Stimulated activated memory B cell treated with anti-CD40 and anti-IgM and Interleukin-4, amounts not matched to agents 10 μg/mL and 1 μg/mL and 100 μg/mL, for 72 hours (primary cell): ENCODE data around the gene COX17.

Experiments used
- ATAC-seq: fragments of 150-1000 bp; cut with Tn5 transposase; 2 replicates; pipeline ENCODE4 v1.10.0; 2021
- H3K27ac Mint-ChIP-seq: one replicate; pipeline ENCODE4 v1.8.0; 2022; ENCODE audit warnings: mild to moderate bottlenecking, mixed read lengths
- H3K27me3 Mint-ChIP-seq: one replicate; pipeline ENCODE4 v1.8.0; 2022; ENCODE audit warnings: mixed read lengths
- H3K36me3 Mint-ChIP-seq: one replicate; pipeline ENCODE4 v1.8.0; 2022; ENCODE audit warnings: mixed read lengths
- H3K4me1 Mint-ChIP-seq: one replicate; pipeline ENCODE4 v1.8.0; 2022; ENCODE audit warnings: mixed read lengths
- H3K4me3 Mint-ChIP-seq: one replicate; pipeline ENCODE4 v1.8.0; 2022; ENCODE audit warnings: mild to moderate bottlenecking, moderate library complexity, mixed read lengths
- H3K9me3 Mint-ChIP-seq: one replicate; pipeline ENCODE4 v1.8.0; 2022; ENCODE audit warnings: mixed read lengths

The COX17 gene, protein sequence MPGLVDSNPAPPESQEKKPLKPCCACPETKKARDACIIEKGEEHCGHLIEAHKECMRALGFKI

DNA sequence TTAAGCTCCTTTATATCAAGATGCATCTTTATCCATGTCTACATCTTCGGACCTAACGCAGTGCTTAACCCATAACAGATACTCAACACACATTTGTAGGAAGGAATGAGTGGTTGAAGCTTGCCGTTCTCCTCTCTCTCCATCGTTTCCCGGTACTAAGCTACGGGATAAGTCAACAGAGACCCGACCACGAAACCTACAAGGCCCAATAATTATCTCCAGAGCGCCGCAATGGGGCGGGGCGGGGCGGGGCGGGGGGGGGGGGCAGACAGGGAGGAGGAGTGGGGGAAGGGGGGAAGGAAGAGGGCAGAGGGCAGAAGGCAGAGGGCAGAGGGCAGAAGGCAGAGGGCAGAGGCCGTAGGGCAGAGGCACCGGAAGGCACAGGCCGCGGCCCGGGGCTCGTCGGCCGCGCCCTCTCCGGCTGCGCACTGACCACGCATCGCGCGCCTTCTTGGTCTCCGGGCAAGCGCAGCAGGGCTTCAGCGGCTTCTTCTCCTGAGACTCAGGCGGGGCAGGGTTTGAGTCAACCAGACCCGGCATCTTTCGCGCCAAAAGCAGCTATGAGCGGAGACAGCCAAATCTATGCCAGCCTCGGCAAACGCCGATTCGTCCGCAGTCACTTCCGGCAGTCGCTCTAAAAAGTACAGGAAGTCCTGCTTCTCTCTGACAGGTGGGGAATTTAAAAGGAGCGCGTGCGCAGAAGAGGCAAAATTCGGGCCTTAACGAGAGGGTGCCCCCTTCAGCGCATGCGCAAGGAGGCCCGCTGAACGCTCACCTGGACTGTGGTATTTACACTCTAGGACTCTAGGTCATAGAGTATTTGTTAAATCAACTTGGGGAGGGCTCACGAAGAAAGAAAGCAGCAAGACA is at the start of gene COX17:
Gene COX17 (minus strand): TSS at position 636 of the 870 bp plus-strand sequence. CDS start 96 bp downstream, at position 540.
- peaks cover 26% of the 10 kb centered on the region for H3K36me3 Mint-ChIP-seq
- no peaks in the 10 kb centered on the region for H3K9me3 Mint-ChIP-seq
- H3K4me1 Mint-ChIP-seq = peaks cover 35% of the 10 kb centered on the region
- no peaks in the 10 kb centered on the region for H3K27me3 Mint-ChIP-seq
- H3K27ac Mint-ChIP-seq = peak within 1 kb of the TSS; percentile 84
- peak; percentile 95 for ATAC-seq
- H3K4me3 Mint-ChIP-seq = peak within 1 kb of the TSS; percentile 83

DNA sequence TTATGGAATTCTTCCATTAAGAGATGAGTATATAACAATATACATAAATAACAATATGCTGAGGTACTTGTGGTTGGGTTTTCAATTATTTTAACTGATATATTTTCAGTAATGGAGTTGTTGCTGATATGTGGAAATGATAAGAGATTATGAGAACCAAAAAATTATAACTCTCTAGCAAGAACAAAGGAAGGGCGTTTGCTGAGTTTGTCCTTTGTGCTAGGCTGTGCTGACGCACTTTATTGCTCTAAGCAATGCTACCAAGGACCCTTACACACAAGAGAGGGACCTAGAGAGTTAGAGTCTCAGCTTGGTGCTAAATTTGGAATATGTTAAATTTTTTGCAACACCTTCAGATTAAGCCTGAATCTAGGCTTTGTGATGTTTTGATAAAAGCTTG is 49.7 kb upstream of the COX17 start:
- Mint-ChIP-seq H3K4me3 (no peak overlapping the region), H3K27me3 (no peaks in the 10 kb centered on the region), H3K36me3 (no peaks in the 10 kb centered on the region), H3K4me1 (no peaks in the 10 kb centered on the region), H3K27ac (no peak overlapping the region), H3K9me3 (no peaks in the 10 kb centered on the region)
- ATAC-seq = no peak

DNA sequence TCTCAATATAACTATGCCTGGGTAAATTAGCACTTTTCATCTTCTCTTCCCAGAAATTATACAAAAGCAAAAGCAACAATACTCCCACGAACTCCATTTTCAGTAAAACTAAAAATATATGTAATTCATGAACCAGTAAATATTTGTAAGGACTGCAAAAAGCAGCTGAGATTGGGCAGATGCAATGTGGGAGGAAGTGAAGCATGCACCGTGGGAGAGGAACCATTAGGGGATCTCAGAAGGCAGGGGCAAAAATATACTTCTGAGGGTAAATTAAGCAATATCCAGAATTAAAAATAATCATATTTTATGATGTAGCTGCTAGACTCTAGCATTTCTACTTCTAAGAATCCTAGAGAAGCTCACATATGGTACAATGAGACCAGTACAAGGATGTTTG is 45.8 kb upstream of the COX17 start:
- no peak for ATAC-seq
- no peaks in the 10 kb centered on the region for H3K36me3 Mint-ChIP-seq
- H3K4me1 Mint-ChIP-seq = no peaks in the 10 kb centered on the region
- H3K4me3 Mint-ChIP-seq = no peak overlapping the region
- H3K27me3 Mint-ChIP-seq = no peaks in the 10 kb centered on the region
- no peaks in the 10 kb centered on the region for H3K9me3 Mint-ChIP-seq
- H3K27ac Mint-ChIP-seq = no peak overlapping the region

DNA sequence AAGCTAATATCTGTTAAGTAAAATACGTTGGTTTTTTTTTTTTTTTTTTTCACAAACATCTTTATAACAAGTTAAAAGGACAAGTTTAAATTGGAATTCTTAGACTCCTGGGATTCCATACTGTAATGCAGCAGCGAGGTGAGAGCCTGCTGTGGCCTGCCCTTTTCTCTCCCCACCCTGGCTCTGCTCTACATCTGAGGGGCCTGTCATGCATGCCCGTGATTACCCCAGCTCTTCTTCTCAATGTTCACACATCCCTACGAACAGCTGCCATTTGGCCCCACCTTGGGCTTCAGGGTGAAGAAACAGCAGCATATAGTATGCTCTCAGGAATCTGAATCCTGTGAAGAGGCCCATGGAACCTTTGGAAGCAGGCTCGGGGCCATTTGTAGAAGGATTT is 40.3 kb upstream of the COX17 start:
- no peaks in the 10 kb centered on the region for H3K4me1 Mint-ChIP-seq
- no peaks in the 10 kb centered on the region for H3K36me3 Mint-ChIP-seq
- no peak for ATAC-seq
- no peak overlapping the region for H3K27ac Mint-ChIP-seq
- H3K27me3 Mint-ChIP-seq = no peaks in the 10 kb centered on the region
- H3K4me3 Mint-ChIP-seq = no peak overlapping the region
- H3K9me3 Mint-ChIP-seq = no peaks in the 10 kb centered on the region

DNA sequence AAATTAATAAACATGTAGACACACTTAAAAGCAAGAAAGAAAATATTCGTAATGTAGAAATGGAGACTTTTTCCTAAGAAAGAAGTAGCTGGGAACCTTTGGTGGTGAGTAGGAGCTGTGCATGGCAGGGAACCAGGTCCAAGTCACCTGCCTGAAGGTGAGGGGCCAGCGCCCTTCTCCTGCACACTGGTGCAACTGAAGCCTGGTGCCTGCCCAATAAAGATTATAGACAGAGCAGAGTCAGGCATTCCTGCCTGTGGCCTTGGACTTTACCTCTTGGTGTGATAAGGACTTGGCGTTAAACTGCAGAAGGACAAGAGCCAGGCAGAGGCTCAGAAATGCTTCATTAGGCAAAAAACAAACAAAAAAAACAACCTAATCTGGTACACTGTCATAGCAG is 39.8 kb upstream of the COX17 start:
- no peaks in the 10 kb centered on the region for H3K27me3 Mint-ChIP-seq
- ATAC-seq = no peak
- no peaks in the 10 kb centered on the region for H3K9me3 Mint-ChIP-seq
- no peaks in the 10 kb centered on the region for H3K4me1 Mint-ChIP-seq
- H3K27ac Mint-ChIP-seq = no peak overlapping the region
- no peak overlapping the region for H3K4me3 Mint-ChIP-seq
- no peaks in the 10 kb centered on the region for H3K36me3 Mint-ChIP-seq

DNA sequence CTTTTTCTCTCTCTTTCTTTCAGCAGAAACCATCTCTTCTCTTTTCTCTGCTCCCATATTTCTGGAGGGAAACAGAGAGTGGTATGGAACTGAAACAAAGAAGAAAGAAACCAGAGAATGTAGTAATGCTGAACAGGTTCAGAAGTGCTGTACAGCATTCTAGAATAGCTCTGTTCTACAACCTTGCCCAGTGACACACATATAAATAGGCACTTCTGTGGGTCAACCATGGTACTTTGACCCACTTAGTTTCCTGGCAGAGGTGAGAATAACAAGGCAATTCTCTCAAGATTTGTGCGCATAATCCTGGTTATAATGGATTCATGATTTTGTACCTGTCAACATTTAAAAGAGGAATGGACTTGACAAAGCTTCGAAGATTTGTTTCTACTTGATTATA is 37.9 kb upstream of the COX17 start:
- Mint-ChIP-seq H3K27me3 (no peaks in the 10 kb centered on the region), H3K27ac (no peak overlapping the region), H3K9me3 (no peaks in the 10 kb centered on the region), H3K4me3 (no peak overlapping the region), H3K4me1 (no peaks in the 10 kb centered on the region), H3K36me3 (no peaks in the 10 kb centered on the region)
- ATAC-seq = no peak

DNA sequence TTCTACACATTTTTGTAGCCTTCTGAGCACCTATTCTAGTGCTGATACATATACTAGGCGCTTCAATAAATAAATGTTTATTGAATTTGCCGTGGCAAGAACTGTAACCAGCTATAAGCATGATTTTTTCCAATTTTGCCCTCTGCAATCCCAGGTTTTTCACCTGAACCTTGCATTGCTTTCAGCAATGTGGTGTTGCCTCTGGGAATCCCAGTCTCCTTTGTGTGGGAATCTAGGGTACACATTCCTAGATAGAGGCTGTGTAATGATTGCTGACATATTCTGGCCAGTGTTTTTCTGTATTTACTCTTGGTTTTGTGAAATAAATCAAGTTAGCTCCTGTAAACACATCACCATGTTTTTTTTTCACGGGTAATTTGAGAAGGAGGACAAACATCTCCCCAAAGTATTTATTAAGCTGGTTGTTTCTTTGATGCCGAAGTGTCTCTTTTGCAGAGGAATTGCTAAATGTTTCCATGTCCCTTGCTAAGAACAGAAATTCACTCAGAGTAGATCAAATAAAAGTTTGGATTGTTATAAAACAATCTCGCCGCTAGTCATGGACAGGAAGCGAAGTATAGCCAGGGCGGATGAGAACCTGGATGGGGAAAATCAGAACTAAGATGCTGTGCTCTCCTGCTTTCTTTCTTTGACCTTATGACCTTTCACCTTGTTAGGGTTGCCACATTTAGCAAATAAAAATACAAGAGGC is 26.8 kb upstream of the COX17 start:
- Mint-ChIP-seq H3K27ac (no peak overlapping the region), H3K4me1 (peaks cover 39% of the 10 kb centered on the region), H3K36me3 (peaks cover 6% of the 10 kb centered on the region)

DNA sequence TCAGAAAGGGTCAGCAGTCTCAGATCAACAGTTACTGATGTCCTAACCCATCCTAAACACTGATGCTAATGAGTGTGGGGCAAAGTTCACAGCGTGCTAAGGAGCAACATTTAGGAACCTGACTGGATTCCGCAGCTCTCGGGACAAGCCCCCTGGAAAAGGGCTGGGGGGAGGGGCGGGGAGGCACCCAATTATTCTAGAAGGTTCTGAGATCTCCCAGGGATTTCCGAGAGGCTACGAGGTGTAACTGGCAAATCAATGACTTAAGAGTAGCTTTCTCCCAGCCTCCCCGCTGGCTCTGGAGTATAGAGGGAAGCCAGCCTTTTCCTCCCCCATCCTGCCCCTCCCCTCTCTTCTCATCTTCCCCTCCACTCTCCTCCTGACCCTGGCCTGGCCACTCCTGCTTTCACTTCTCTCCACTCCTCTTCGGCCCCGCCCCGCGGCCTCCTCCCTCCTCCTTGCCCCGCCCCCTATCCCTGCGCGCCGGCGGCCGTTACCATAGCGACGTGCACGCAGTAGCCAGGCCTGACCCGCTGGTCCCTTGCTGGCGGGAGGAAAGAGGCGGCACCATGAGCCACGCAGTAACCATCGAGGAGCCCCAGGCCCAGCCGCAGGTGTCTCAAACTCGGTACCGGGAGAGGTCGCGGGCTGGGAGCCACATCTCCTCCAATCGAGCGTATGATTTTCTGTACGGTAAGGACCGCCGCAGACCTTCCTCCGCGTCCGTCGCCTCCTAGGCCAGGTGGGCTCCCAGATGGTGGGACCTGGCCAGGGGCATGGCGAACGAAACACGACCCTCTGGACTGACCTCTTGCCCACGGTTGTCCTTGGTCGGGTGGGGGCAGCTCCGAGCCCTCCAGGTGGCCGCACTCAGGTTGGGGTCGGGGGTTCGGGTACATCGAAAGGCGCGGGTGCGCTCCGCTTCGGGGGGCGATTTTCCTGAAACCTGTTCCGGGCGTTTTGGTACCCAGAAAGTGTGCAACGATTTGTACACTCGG is 25.6 kb upstream of the COX17 start, which contains the start of gene CFAP91:
Gene CFAP91 (plus strand): TSS at position 493 of the 998 bp plus-strand sequence. CDS start 77 bp downstream, at position 570.
- peak; percentile 98 for ATAC-seq
- Mint-ChIP-seq H3K4me1 (peaks cover 44% of the 10 kb centered on the region), H3K36me3 (peaks cover 6% of the 10 kb centered on the region), H3K4me3 (peak within 1 kb of the TSS; percentile 80), H3K27ac (peak within 1 kb of the TSS; percentile 80), H3K27me3 (no peaks in the 10 kb centered on the region), H3K9me3 (peaks cover 9% of the 10 kb centered on the region)

More for the DNA sequence above, 26.8 kb upstream of the COX17 start:
- Mint-ChIP-seq H3K27me3 (no peaks in the 10 kb centered on the region), H3K4me3 (peak overlapping the region; percentile 80), H3K9me3 (peaks cover 9% of the 10 kb centered on the region)
- ATAC-seq = no peak

DNA sequence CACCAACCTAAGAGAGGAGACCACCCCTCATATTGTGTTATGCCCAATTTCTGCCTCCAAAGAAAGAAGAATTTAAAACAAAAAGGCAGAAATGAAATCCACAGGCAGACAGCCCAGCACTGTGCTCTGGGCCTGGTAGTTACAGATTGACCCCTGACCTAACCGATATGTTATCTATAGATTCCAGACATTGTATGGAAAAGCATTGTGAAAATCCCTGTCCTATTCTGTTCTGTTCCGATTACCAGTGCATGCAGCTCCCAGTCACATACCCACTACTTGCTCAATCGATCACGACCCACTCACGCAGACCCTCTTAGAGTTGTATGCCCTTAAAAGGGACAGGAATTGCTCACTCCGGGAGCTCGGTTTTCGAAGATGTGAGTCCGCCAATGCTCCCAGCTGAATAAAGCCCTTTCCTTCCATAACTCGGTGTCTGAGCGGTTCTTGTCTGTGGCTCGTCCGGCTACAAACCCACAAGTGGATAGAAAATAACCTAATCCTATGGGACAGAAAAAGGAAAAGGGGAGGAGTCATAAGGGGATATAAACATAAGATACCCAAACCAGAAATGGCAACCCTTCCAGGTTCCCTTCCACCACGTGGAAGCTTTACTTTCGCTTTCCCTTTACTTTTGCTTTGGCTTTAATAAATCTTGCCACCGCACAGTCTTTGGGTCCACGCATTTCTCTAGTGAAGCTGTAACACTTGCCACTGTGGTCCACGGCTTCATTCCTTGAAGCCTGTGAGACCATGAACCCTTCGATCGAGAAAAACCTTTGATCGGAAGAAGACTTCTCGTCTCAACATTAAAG is 23.9 kb upstream of the COX17 start:
- Mint-ChIP-seq H3K36me3 (peaks cover 6% of the 10 kb centered on the region), H3K27me3 (no peaks in the 10 kb centered on the region), H3K4me1 (peaks cover 56% of the 10 kb centered on the region), H3K27ac (peak overlapping the region; percentile 94), H3K9me3 (peaks cover 9% of the 10 kb centered on the region), H3K4me3 (peak overlapping the region; percentile 9)
- ATAC-seq = no peak

DNA sequence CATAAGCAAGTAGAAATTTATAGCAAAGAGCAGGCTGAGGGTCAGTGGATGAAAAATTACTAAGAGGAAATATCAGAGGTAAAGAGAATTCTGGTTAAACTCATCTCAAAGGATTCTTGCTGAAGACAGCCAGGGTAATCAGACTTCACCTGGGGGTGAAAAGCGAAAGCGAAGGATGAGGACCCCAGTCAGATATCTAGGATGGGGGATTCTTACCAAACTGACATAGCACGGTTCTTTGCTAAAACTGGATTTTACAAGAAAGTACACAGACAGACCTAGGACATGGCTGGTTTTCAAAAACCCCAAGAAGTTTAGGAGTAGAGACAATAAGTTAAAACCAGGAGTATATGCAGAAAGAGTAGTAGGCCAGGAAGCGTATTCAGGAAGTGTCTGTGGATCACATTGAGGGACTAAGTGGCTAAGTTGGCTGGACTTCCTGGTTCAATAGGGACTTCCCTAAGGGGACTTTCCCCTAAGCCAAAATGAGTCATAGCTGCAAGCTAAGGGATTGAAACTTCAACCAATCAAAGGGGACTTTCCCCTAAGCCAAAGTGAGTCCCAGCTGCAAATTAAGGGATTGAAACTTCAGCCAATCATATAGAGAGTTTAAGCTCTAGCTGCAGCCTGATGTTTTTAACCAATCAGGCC is 23.2 kb upstream of the COX17 start:
- Mint-ChIP-seq H3K4me3 (peak overlapping the region; percentile 9), H3K27me3 (no peaks in the 10 kb centered on the region), H3K36me3 (peaks cover 6% of the 10 kb centered on the region), H3K27ac (peak overlapping the region; percentile 94), H3K9me3 (peaks cover 9% of the 10 kb centered on the region), H3K4me1 (peaks cover 56% of the 10 kb centered on the region)
- ATAC-seq = peak; percentile 25

DNA sequence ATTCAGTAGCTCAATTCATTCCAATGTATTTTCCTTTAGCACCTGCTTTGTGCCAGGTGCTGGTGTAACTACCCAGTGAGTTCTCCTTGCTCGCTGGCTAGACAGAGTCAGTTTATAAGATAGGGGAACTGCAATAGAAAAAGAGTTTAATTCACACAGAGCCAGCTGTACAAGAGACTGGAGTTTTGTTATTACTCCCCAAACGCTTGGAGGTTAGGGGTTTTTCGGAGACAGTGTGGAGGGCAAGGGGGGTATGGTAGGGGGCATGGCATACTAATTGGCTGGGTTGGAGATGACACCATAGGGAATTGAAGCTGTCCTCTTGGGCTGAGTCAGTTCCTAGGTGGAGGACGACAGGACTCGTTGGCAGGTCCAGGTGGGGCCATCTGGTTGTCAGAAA is 20.2 kb upstream of the COX17 start:
- peaks cover 9% of the 10 kb centered on the region for H3K9me3 Mint-ChIP-seq
- peak; percentile 88 for ATAC-seq
- H3K4me3 Mint-ChIP-seq = no peak overlapping the region
- no peaks in the 10 kb centered on the region for H3K27me3 Mint-ChIP-seq
- peak overlapping the region; percentile 82 for H3K27ac Mint-ChIP-seq
- peaks cover 42% of the 10 kb centered on the region for H3K4me1 Mint-ChIP-seq
- peaks cover 6% of the 10 kb centered on the region for H3K36me3 Mint-ChIP-seq

DNA sequence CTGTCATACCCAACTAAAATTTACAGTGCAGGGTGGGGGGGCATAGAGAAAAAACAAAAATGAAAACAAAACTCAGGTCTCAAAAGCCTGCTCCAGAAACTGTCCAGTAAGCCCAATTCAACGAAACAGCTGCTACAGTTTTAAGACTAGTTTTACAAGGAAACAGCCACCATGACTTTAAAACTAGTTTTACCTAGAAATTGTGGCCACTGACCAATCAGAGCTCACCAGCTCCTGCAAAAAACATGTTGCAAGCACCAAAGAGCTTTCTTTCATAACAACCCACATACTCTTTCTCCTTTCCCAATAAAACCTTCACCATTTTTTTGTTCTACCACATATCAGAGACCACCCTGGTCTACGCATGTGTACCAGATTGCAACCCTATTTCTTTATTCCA is 18.3 kb upstream of the COX17 start:
- Mint-ChIP-seq H3K4me1 (peaks cover 31% of the 10 kb centered on the region), H3K36me3 (peaks cover under 1% of the 10 kb centered on the region), H3K27me3 (no peaks in the 10 kb centered on the region), H3K9me3 (peaks cover 3% of the 10 kb centered on the region), H3K4me3 (no peak overlapping the region), H3K27ac (no peak overlapping the region)
- no peak for ATAC-seq

DNA sequence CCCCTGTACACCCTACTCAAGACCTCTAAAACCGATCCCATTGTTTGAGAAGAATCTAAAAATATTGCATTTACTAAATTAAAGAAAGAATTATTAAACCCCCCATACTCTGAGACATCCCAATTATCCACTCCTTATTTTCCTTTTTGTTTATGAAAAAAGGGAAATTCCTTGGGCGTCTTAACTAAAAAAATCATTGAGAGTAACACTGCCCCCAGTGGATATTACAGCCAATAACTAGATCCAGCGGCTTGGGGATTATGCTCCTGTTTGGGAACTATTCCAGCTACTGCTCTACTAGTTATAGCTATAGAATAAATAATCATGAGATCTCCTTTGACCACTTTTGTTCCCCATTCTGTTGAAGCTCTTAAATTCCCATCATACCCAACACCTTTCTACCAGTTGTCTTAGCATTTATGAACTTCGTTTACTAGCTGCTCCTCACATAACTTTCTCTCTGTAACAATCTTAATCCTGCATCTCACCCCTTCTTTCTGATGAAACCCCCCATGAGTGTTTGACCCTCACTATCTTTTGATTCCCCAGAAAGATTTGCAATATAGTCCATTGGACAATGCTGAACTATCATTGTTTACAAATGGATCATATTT is 12.9 kb upstream of the COX17 start:
- Mint-ChIP-seq H3K27me3 (no peaks in the 10 kb centered on the region), H3K4me3 (no peak overlapping the region), H3K27ac (no peak overlapping the region), H3K36me3 (no peaks in the 10 kb centered on the region), H3K4me1 (no peaks in the 10 kb centered on the region), H3K9me3 (no peaks in the 10 kb centered on the region)
- no peak for ATAC-seq
